H9 (cell line): ENCODE data around the gene FBXO28. TPM values are rescaled to one million over a fixed set of nuclear protein-coding genes. Genes with fewer than 3 reads are reported as not detected.

ENCODE experiments used
- DNase-seq: peaks from one replicate; pipeline ENCODE4 v3.0.0-alpha.2; 2017
- H2AFZ ChIP-seq: one replicate; pipeline ENCODE4 v1.6.1; 2013; ENCODE audit warnings: mild to moderate bottlenecking, low read length, control low read depth, moderate library complexity
- H2AK5ac ChIP-seq: 2 replicates; pipeline ENCODE4 v1.6.1; 2013; ENCODE audit warnings: low read length, control low read depth, mixed read lengths; ENCODE audit not compliant: insufficient read length
- H2BK120ac ChIP-seq: one replicate; pipeline ENCODE4 v1.6.1; 2013; ENCODE audit warnings: low read depth, mild to moderate bottlenecking, low read length, control low read depth, inconsistent platforms; ENCODE audit not compliant: poor library complexity, severe bottlenecking
- H2BK12ac ChIP-seq: 2 replicates; pipeline ENCODE4 v1.6.1; 2013; ENCODE audit warnings: low read length, control low read depth, mixed read lengths, low read depth; ENCODE audit not compliant: insufficient read length
- H2BK15ac ChIP-seq: 2 replicates; pipeline ENCODE4 v1.6.1; 2013; ENCODE audit warnings: low read depth, low read length, control low read depth
- H2BK20ac ChIP-seq: one replicate; pipeline ENCODE4 v1.6.1; 2013; ENCODE audit warnings: low read depth, mild to moderate bottlenecking, low read length, control low read depth, inconsistent platforms; ENCODE audit not compliant: poor library complexity, severe bottlenecking
- H2BK5ac ChIP-seq: 2 replicates; pipeline ENCODE4 v1.6.1; 2013; ENCODE audit warnings: low read length, control low read depth, mixed read lengths; ENCODE audit not compliant: insufficient read length
- H3K14ac ChIP-seq: 2 replicates; pipeline ENCODE4 v1.6.1; 2013; ENCODE audit warnings: low read length, control low read depth; ENCODE audit not compliant: insufficient read depth
- H3K18ac ChIP-seq: 2 replicates; pipeline ENCODE4 v1.6.1; 2013; ENCODE audit warnings: low read depth, mild to moderate bottlenecking, mixed read lengths, low read length, control low read depth; ENCODE audit not compliant: insufficient read length
- H3K23ac ChIP-seq: 2 replicates; pipeline ENCODE4 v1.6.1; 2013; ENCODE audit warnings: low read length, control low read depth, mixed read lengths, low read depth; ENCODE audit not compliant: insufficient read length
- H3K23me2 ChIP-seq: 2 replicates; pipeline ENCODE4 v1.6.1; 2013; ENCODE audit warnings: low read depth, mild to moderate bottlenecking, mixed read lengths, low read length, control low read depth; ENCODE audit not compliant: insufficient read length, poor library complexity, severe bottlenecking
- H3K27ac ChIP-seq: 2 replicates; pipeline ENCODE4 v1.5.1; 2013; ENCODE audit warnings: low read length, control low read depth, mixed read lengths, low read depth; ENCODE audit not compliant: insufficient read length
- H3K27me3 ChIP-seq: 2 replicates; pipeline ENCODE4 v1.6.1; 2013; ENCODE audit warnings: low read length, control low read depth, inconsistent platforms; ENCODE audit not compliant: insufficient read depth
- H3K4ac ChIP-seq: 2 replicates; pipeline ENCODE4 v1.6.1; 2013; ENCODE audit warnings: low read depth, mild to moderate bottlenecking, control low read depth, inconsistent platforms, low read length, moderate library complexity
- H3K4me1 ChIP-seq: 2 replicates; pipeline ENCODE4 v1.6.1; 2013; ENCODE audit warnings: low read length, control low read depth, inconsistent platforms; ENCODE audit not compliant: insufficient read depth
- H3K4me2 ChIP-seq: 2 replicates; pipeline ENCODE4 v1.6.1; 2013; ENCODE audit warnings: low read length, control low read depth, mixed read lengths; ENCODE audit not compliant: insufficient read length, insufficient read depth
- H3K56ac ChIP-seq: 2 replicates; pipeline ENCODE4 v1.6.1; 2013; ENCODE audit warnings: low read depth, mild to moderate bottlenecking, mixed read lengths, low read length, control low read depth; ENCODE audit not compliant: insufficient read length
- H3K79me1 ChIP-seq: 2 replicates; pipeline ENCODE4 v1.6.1; 2013; ENCODE audit warnings: low read depth, mild to moderate bottlenecking, moderate library complexity, low read length, control low read depth, inconsistent platforms; ENCODE audit not compliant: insufficient read depth, poor library complexity, severe bottlenecking
- H3K79me2 ChIP-seq: 2 replicates; pipeline ENCODE4 v1.6.1; 2013; ENCODE audit warnings: low read length, control low read depth, inconsistent platforms; ENCODE audit not compliant: insufficient read depth
- H3K9ac ChIP-seq: 2 replicates; pipeline ENCODE4 v1.6.1; 2013; ENCODE audit warnings: low read length, control low read depth, mixed read lengths; ENCODE audit not compliant: insufficient read length; ENCODE audit errors: extremely low read depth
- H3K9me3 ChIP-seq: one replicate; pipeline ENCODE4 v1.6.1; 2013; ENCODE audit warnings: low read depth, low read length, inconsistent platforms; ENCODE audit not compliant: control insufficient read depth
- H3T11ph ChIP-seq: one replicate; pipeline ENCODE4 v1.6.1; 2013; ENCODE audit warnings: mild to moderate bottlenecking, low read length, control low read depth, inconsistent platforms
- H4K20me1 ChIP-seq: one replicate; pipeline ENCODE4 v1.6.1; 2013; ENCODE audit not compliant: control insufficient read depth, insufficient read length, insufficient read depth
- H4K5ac ChIP-seq: 2 replicates; pipeline ENCODE4 v1.6.1; 2013; ENCODE audit warnings: low read depth, mild to moderate bottlenecking, mixed read lengths, low read length, control low read depth; ENCODE audit not compliant: insufficient read length
- H4K8ac ChIP-seq: replicated peaks from 2 replicates; pipeline ENCODE4 v1.6.1; 2013; ENCODE audit warnings: low read length, control low read depth, mixed read lengths, low read depth; ENCODE audit not compliant: insufficient read length
- H4K91ac ChIP-seq: 2 replicates; pipeline ENCODE4 v1.6.1; 2013; ENCODE audit warnings: low read depth, mild to moderate bottlenecking, moderate library complexity, mixed read lengths, low read length, control low read depth; ENCODE audit not compliant: insufficient read length
- H3K27ac Mint-ChIP-seq, 3 experiments: 2 replicates in 2 of 3; 3 replicates in 1 of 3; pipeline ENCODE4 v1.8.0; 2020 to 2021; ENCODE audit warnings: mixed read lengths in 3 of 3, mild to moderate bottlenecking in 1 of 3, moderate library complexity in 1 of 3
- H3K27me3 Mint-ChIP-seq: 2 replicates; pipeline ENCODE4 v1.8.0; 2021; ENCODE audit warnings: low read depth, mild to moderate bottlenecking, moderate library complexity, mixed read lengths
- H3K36me3 Mint-ChIP-seq, 3 experiments: 2 replicates in 2 of 3; 3 replicates in 1 of 3; pipeline ENCODE4 v1.8.0; 2020 to 2021; ENCODE audit warnings: low read depth in 3 of 3, mixed read lengths in 3 of 3; ENCODE audit not compliant: insufficient read depth in 1 of 3
- H3K4me1 Mint-ChIP-seq, 2 experiments: 2 replicates each; pipeline ENCODE4 v1.8.0; 2020; ENCODE audit warnings: mixed read lengths in 2 of 2
- H3K4me3 Mint-ChIP-seq, 2 experiments: 2 replicates in 1 of 2; 3 replicates in 1 of 2; pipeline ENCODE4 v1.8.0; 2020 to 2021; ENCODE audit warnings: mild to moderate bottlenecking in 2 of 2, mixed read lengths in 2 of 2, moderate library complexity in 1 of 2
- H3K9me3 Mint-ChIP-seq, 2 experiments: 2 replicates in 1 of 2; 3 replicates in 1 of 2; pipeline ENCODE4 v1.8.0; 2020; ENCODE audit warnings: mild to moderate bottlenecking in 2 of 2, mixed read lengths in 2 of 2, moderate library complexity in 1 of 2
- WGBS: extraction: QIAGEN DNeasy Blood & Tissue Kit; methylation state at CpG from one replicate; pipeline ENCODE4 v1.1.7; 2013; ENCODE audit warnings: missing lambda C conversion rate, low lambda C conversion rate, mixed read lengths; ENCODE audit not compliant: insufficient read length; ENCODE audit errors: extremely low coverage; 5-methylcytosine and 5-hydroxymethylcytosine counted together
- total RNA-seq: library from RNA; stranded (reverse); gene quantifications from 2 replicates; pipeline ENCODE4 v1.2.1, GENCODE V29; 2021
- TF ChIP-seq, protein P1 (sequence below): fragments of 200-600 bp; sonication (generic); conservative IDR thresholded peaks from 3 replicates; pipeline ENCODE4 v1.8.0; 2021; ENCODE audit warnings: antibody characterized with exemption, mild to moderate bottlenecking

The FBXO28 gene
- total RNA-seq, 1 experiment from 2014 or later: 55.0 TPM

DNA sequence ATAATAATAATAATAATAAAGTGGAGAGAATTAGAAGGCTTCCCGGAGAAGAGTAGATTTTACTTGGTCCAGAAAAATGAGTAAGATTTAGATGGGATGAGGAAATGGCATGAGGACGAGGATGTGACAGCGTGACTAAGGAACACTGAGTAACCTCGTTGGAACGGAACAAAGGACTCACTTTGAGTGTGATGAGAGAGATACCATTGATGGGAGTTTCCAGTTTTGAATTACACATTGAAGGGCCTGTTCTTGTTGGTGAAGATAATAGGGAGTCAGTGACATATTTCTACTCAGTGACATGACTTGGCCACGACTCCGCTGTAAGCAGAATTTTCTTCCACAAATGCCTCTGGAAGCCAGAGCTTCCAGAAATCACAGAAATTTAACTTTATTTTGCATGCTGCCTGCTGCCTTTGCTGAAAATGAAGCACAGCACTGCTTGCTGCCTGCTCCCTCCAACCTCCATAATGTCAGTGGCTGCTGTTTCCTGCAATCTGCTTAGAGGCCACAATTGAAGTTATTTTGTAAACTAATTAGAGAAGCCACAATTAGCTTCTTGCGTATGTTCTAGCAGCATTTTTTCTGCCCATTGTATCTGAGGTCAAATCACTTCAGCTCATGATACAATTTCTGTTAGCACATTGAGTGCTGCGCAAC lies 33.7 kb upstream of the FBXO28 start:
- H3K27ac ChIP-seq: no peak overlapping the region
- H2BK20ac ChIP-seq: no peak overlapping the region
- no peaks in the 10 kb centered on the region for H3K27me3 ChIP-seq
- H3K27me3 Mint-ChIP-seq: no peaks in the 10 kb centered on the region; the same call in 1 of the 2 replicates
- no peak overlapping the region for H3K18ac ChIP-seq
- H2BK12ac ChIP-seq: no peak overlapping the region
- no peaks in the 10 kb centered on the region for H3K9me3 Mint-ChIP-seq
- H4K91ac ChIP-seq: no peak overlapping the region
- H3K27ac Mint-ChIP-seq: no peak overlapping the region; a peak in 1 of 7 replicates
- H3K23ac ChIP-seq: no peak overlapping the region
- H4K8ac ChIP-seq: no peak overlapping the region
- DNase-seq: no peak
- no peaks in the 10 kb centered on the region for H3K79me2 ChIP-seq
- no peaks in the 10 kb centered on the region for H3K36me3 Mint-ChIP-seq
- no peak overlapping the region for H2AK5ac ChIP-seq
- H3K23me2 ChIP-seq: no peaks in the 10 kb centered on the region
- no peaks in the 10 kb centered on the region for H3K9me3 ChIP-seq
- no peak overlapping the region for H3K9ac ChIP-seq
- no peak overlapping the region for H2AFZ ChIP-seq
- no peak overlapping the region for H3K4ac ChIP-seq
- WGBS: no CpG with 5 or more reads among the region's 9 CpGs
- H2BK5ac ChIP-seq: no peak overlapping the region
- H3K4me3 Mint-ChIP-seq: no peak overlapping the region
- H4K20me1 ChIP-seq: no peaks in the 10 kb centered on the region
- no peak overlapping the region for H3T11ph ChIP-seq
- H3K14ac ChIP-seq: no peak overlapping the region
- H3K4me2 ChIP-seq: no peak overlapping the region
- H3K4me1 ChIP-seq: no peaks in the 10 kb centered on the region
- H3K4me1 Mint-ChIP-seq: peaks cover 4 to 10% of the 10 kb centered on the region in 2 experiments
- H4K5ac ChIP-seq: no peak overlapping the region
- no peaks in the 10 kb centered on the region for H3K79me1 ChIP-seq
- no peak overlapping the region for H2BK120ac ChIP-seq
- no peak overlapping the region for H3K56ac ChIP-seq
- no peak overlapping the region for H2BK15ac ChIP-seq
- TF ChIP-seq, protein P1, sequence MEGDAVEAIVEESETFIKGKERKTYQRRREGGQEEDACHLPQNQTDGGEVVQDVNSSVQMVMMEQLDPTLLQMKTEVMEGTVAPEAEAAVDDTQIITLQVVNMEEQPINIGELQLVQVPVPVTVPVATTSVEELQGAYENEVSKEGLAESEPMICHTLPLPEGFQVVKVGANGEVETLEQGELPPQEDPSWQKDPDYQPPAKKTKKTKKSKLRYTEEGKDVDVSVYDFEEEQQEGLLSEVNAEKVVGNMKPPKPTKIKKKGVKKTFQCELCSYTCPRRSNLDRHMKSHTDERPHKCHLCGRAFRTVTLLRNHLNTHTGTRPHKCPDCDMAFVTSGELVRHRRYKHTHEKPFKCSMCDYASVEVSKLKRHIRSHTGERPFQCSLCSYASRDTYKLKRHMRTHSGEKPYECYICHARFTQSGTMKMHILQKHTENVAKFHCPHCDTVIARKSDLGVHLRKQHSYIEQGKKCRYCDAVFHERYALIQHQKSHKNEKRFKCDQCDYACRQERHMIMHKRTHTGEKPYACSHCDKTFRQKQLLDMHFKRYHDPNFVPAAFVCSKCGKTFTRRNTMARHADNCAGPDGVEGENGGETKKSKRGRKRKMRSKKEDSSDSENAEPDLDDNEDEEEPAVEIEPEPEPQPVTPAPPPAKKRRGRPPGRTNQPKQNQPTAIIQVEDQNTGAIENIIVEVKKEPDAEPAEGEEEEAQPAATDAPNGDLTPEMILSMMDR: no peak
